Ascending aorta (tissue), 2 donors: ENCODE results near the gene MCC. TPM values are rescaled to one million over a fixed set of nuclear protein-coding genes. Genes with fewer than 3 reads are reported as not detected.

Experiments
- DNase-seq, 2 donors: peaks; one replicate each; pipeline ENCODE4 v3.0.0-alpha.2; 2019; ENCODE audit warnings: low spot score in 2 of 2
- H3K27ac ChIP-seq, 2 donors: fragments of 200-600 bp; sonication (generic); one replicate each; pipeline ENCODE4 v1.5.1; 2016 to 2017; ENCODE audit warnings: mild to moderate bottlenecking in 1 of 2
- H3K27me3 ChIP-seq: fragments of 200-600 bp; sonication (generic); one replicate; pipeline ENCODE4 v1.5.1; 2017
- H3K36me3 ChIP-seq, 2 donors: fragments of 200-600 bp; sonication (generic); one replicate each; pipeline ENCODE4 v1.5.1; 2016
- H3K4me1 ChIP-seq, 2 donors: fragments of 200-600 bp; sonication (generic); one replicate each; pipeline ENCODE4 v1.5.1; 2016 to 2017; ENCODE audit warnings: mild to moderate bottlenecking in 1 of 2
- H3K4me3 ChIP-seq, 2 donors: fragments of 200-600 bp; sonication (generic); one replicate each; pipeline ENCODE4 v1.5.1; 2016 to 2017; ENCODE audit warnings: mild to moderate bottlenecking in 1 of 2
- H3K9me3 ChIP-seq, 2 donors: fragments of 200-600 bp; sonication (generic); one replicate each; pipeline ENCODE4 v1.5.1; 2016
- CTCF ChIP-seq, 3 experiments: fragments of 200-600 bp in 2 of 3; fragments of 450-650 bp in 1 of 3; sonication (generic) in 2 of 3; IDR thresholded peaks; one replicate each; pipeline ENCODE4 v1.5.1; 2016 to 2019; ENCODE audit warnings: antibody characterized with exemption in 3 of 3, mild to moderate bottlenecking in 1 of 3, moderate library complexity in 1 of 3
- intact Hi-C: fragments of 100-400 bp; cut with DNase I; formaldehyde crosslinking; loops from one replicate; pipeline ENCODE4 v1.15.1; 2023
- total RNA-seq: library from RNA; depleted of rRNA; stranded (reverse); fragments of >200 nt; gene quantifications from one replicate; pipeline ENCODE4 v1.1.0, GENCODE V29; 2016

The MCC gene
- total RNA-seq, 1 donor from 2014 or later = 67.9 TPM

- DNase-seq = no peak
- no peak overlapping the region for H3K4me3 ChIP-seq
- no peak for TF ChIP-seq CTCF (IDR thresholded peaks at IDR 0.05)
- intact Hi-C loops = loop anchor here (2.0 to 5.0 kb wide), 3 partner anchors 132 to 381 kb away; no protein-coding TSS in a partner anchor
- H3K9me3 ChIP-seq = no peaks in the 10 kb centered on the region
- H3K36me3 ChIP-seq = no peaks in the 10 kb centered on the region
- no peak overlapping the region for H3K27ac ChIP-seq
- H3K4me1 ChIP-seq = no peaks in the 10 kb centered on the region
- no peaks in the 10 kb centered on the region for H3K27me3 ChIP-seq
Observed at GRCh38 chr5:113378514-113378913, 109.7 kb downstream of the MCC start.

- no peak overlapping the region for H3K27ac ChIP-seq
- H3K4me1 ChIP-seq = no peaks in the 10 kb centered on the region
- no peaks in the 10 kb centered on the region for H3K27me3 ChIP-seq
- H3K9me3 ChIP-seq = no peaks in the 10 kb centered on the region
- intact Hi-C loops = loop anchor here (2.0 to 5.0 kb wide), 3 partner anchors 133 to 381 kb away; no protein-coding TSS in a partner anchor
- TF ChIP-seq CTCF (IDR thresholded peaks at IDR 0.05) = no peak
- DNase-seq = no peak
- no peak overlapping the region for H3K4me3 ChIP-seq
- H3K36me3 ChIP-seq = no peaks in the 10 kb centered on the region
Observed at GRCh38 chr5:113378081-113378480, 110.2 kb downstream of the MCC start.

GRCh38 chr5:113376640-113377039, 111.6 kb downstream of the MCC start:
- no peak for DNase-seq
- intact Hi-C loops = loop anchor here (5.0 kb wide), 1 partner anchor 379 kb away; no protein-coding TSS in a partner anchor
- Histone ChIP-seq H3K4me3 (no peak overlapping the region), H3K36me3 (no peaks in the 10 kb centered on the region), H3K27me3 (no peaks in the 10 kb centered on the region), H3K27ac (no peak overlapping the region), H3K9me3 (no peaks in the 10 kb centered on the region), H3K4me1 (no peaks in the 10 kb centered on the region)
- TF ChIP-seq CTCF (IDR thresholded peaks at IDR 0.05) = no peak

GRCh38 chr5:113375480-113376060, 112.7 kb downstream of the MCC start:
- H3K27me3 ChIP-seq = no peaks in the 10 kb centered on the region
- intact Hi-C loops = loop anchor here (5.0 kb wide), 1 partner anchor 378 kb away; no protein-coding TSS in a partner anchor

GRCh38 chr5:113373426-113373825, 114.8 kb downstream of the MCC start:
- peaks cover 0 to 3% of the 10 kb centered on the region in 2 donors for H3K4me1 ChIP-seq
- DNase-seq = no peak
- H3K9me3 ChIP-seq = no peaks in the 10 kb centered on the region
- intact Hi-C loops = no loop called here
- no peak overlapping the region for H3K4me3 ChIP-seq
- no peak for TF ChIP-seq CTCF (IDR thresholded peaks at IDR 0.05)
- no peak overlapping the region for H3K27ac ChIP-seq
- H3K36me3 ChIP-seq = no peaks in the 10 kb centered on the region
- no peaks in the 10 kb centered on the region for H3K27me3 ChIP-seq

More at GRCh38 chr5:113375480-113376060, 112.7 kb downstream of the MCC start:
- no peaks in the 10 kb centered on the region for H3K36me3 ChIP-seq
- H3K9me3 ChIP-seq = no peaks in the 10 kb centered on the region
- no peak for TF ChIP-seq CTCF (IDR thresholded peaks at IDR 0.05)
- peaks cover 0 to 3% of the 10 kb centered on the region in 2 donors for H3K4me1 ChIP-seq
- no peak overlapping the region for H3K27ac ChIP-seq
- DNase-seq = no peak
- H3K4me3 ChIP-seq = no peak overlapping the region
